Hepatocyte (in vitro differentiated cells): Measurements from ENCODE around the gene OR52L1. TPM values are rescaled to one million over a fixed set of nuclear protein-coding genes. Genes with fewer than 3 reads are reported as not detected.
"Not testable (repeated sequence)": the region's sequence is repeated elsewhere in the genome, so short reads cannot be mapped to it uniquely, and the experiment has no call there.

Experiments
- DNase-seq: peaks from one replicate; pipeline ENCODE4 v3.0.0-alpha.2; 2016; ENCODE audit warnings: low spot score
- H2AFZ ChIP-seq: fragments of 200-600 bp; sonication (generic); 2 replicates; pipeline ENCODE4 v1.6.0; 2016; ENCODE audit warnings: antibody characterized with exemption, mild to moderate bottlenecking
- H3K27ac ChIP-seq: fragments of 200-600 bp; sonication (generic); 2 replicates; pipeline ENCODE4 v1.5.1; 2016; ENCODE audit warnings: mild to moderate bottlenecking
- H3K27me3 ChIP-seq: fragments of 200-600 bp; sonication (generic); 2 replicates; pipeline ENCODE4 v1.6.1; 2016
- H3K36me3 ChIP-seq: fragments of 200-600 bp; sonication (generic); replicated peaks from 2 replicates; pipeline ENCODE4 v1.5.1; 2016; ENCODE audit warnings: low read depth; ENCODE audit not compliant: insufficient read depth
- H3K4me1 ChIP-seq: fragments of 200-600 bp; sonication (generic); 2 replicates; pipeline ENCODE4 v1.5.1; 2016; ENCODE audit warnings: mild to moderate bottlenecking, moderate library complexity; ENCODE audit not compliant: insufficient read depth
- H3K4me2 ChIP-seq: fragments of 200-600 bp; sonication (generic); 2 replicates; pipeline ENCODE4 v1.6.0; 2016
- H3K4me3 ChIP-seq: fragments of 200-600 bp; sonication (generic); 2 replicates; pipeline ENCODE4 v1.5.1; 2016; ENCODE audit warnings: mild to moderate bottlenecking
- H3K79me2 ChIP-seq: fragments of 200-600 bp; sonication (generic); 2 replicates; pipeline ENCODE4 v1.6.0; 2017; ENCODE audit warnings: mild to moderate bottlenecking
- H3K9me2 ChIP-seq: fragments of 200-600 bp; sonication (generic); replicated peaks from 2 replicates; pipeline ENCODE4 v1.6.0; 2017; ENCODE audit warnings: mild to moderate bottlenecking; ENCODE audit not compliant: insufficient read depth
- H3K9me3 ChIP-seq: fragments of 200-600 bp; sonication (generic); 2 replicates; pipeline ENCODE4 v1.5.1; 2016; ENCODE audit warnings: low read depth, mild to moderate bottlenecking
- H4K20me1 ChIP-seq: fragments of 200-600 bp; sonication (generic); 2 replicates; pipeline ENCODE4 v1.6.0; 2016; ENCODE audit warnings: mild to moderate bottlenecking; ENCODE audit not compliant: insufficient read depth, poor library complexity, severe bottlenecking
- CTCF ChIP-seq: fragments of 200-600 bp; sonication (generic); IDR thresholded peaks from 2 replicates; pipeline ENCODE4 v1.5.1; 2016; ENCODE audit warnings: antibody characterized with exemption, mild to moderate bottlenecking; ENCODE audit not compliant: poor library complexity
- EZH2 ChIP-seq: fragments of 200-600 bp; sonication (generic); IDR thresholded peaks from 2 replicates; pipeline ENCODE4 v1.6.1; 2016; ENCODE audit warnings: antibody characterized with exemption, mild to moderate bottlenecking, borderline replicate concordance
- EZH2phosphoT487 ChIP-seq: fragments of 200-600 bp; sonication (generic); IDR thresholded peaks from one replicate; pipeline ENCODE4 v1.6.1; 2018; ENCODE audit warnings: antibody characterized with exemption, mild to moderate bottlenecking, low read depth, moderate library complexity; ENCODE audit not compliant: unreplicated experiment, severe bottlenecking
- WGBS: methylation state at CpG from one replicate; pipeline ENCODE4 v1.1.6; 2016; ENCODE audit warnings: low lambda C conversion rate; ENCODE audit errors: missing lambda C conversion rate; 5-methylcytosine and 5-hydroxymethylcytosine counted together
- polyA plus RNA-seq: library from polyadenylated mRNA; unstranded; fragments of >200 nt; fragmentation: Nextera tagmentation; extraction: Ambion mirVana; gene quantifications from 2 replicates; pipeline ENCODE4 v1.2.1, GENCODE V29; 2016
- total RNA-seq: library from RNA; depleted of rRNA; stranded (reverse); fragments of >200 nt; gene quantifications from 2 replicates; pipeline ENCODE4 v1.2.3, GENCODE V29; 2014

OR52L1 gene
- total and polyA plus RNA-seq, 2 experiments from 2014 or later = not detected

DNA sequence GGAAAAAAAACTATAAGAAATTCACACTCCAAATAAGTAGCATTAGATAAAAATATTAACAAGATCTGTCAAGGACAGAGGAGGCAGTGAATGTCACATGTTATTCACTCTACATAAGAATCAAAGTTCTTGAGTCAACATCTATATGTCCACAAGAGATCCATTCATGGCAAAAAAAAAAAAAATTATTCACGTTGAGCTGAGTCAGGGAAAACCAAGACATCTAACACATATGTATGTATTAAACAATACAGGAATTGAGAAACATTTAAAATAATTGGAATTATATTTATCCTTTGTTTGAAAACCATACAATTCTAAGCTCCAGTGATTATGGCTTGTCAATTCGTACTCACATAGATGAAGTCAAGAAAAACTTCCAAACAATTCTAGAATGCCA is 19.8 kb downstream of the OR52L1 start:
- 86% methylated on average over 2 of the region's 2 CpGs for WGBS
- Histone ChIP-seq H3K79me2 (no peaks in the 10 kb centered on the region), H3K9me3 (no peaks in the 10 kb centered on the region), H3K36me3 (no peaks in the 10 kb centered on the region), H3K27me3 (peaks cover 11% of the 10 kb centered on the region), H3K4me3 (no peak overlapping the region), H3K4me1 (no peaks in the 10 kb centered on the region), H3K9me2 (no peaks in the 10 kb centered on the region), H3K4me2 (no peak overlapping the region), H2AFZ (no peak overlapping the region), H3K27ac (no peak overlapping the region), H4K20me1 (no peaks in the 10 kb centered on the region)
- DNase-seq = no peak
- TF ChIP-seq EZH2phosphoT487 (no peak), EZH2 (no peak), CTCF (no peak)

- not testable (repeated sequence) for H3K4me3 ChIP-seq, H3K9me3 ChIP-seq, H3K79me2 ChIP-seq, H2AFZ ChIP-seq, H3K4me1 ChIP-seq, H3K27me3 ChIP-seq, H4K20me1 ChIP-seq, H3K27ac ChIP-seq, H3K4me2 ChIP-seq, DNase-seq, H3K9me2 ChIP-seq, H3K36me3 ChIP-seq
- WGBS = 92% methylated on average over 17 of the region's 40 CpGs
Observed at GRCh38 chr11:5960704-5961320, 26.0 kb downstream of the OR52L1 start.

DNA sequence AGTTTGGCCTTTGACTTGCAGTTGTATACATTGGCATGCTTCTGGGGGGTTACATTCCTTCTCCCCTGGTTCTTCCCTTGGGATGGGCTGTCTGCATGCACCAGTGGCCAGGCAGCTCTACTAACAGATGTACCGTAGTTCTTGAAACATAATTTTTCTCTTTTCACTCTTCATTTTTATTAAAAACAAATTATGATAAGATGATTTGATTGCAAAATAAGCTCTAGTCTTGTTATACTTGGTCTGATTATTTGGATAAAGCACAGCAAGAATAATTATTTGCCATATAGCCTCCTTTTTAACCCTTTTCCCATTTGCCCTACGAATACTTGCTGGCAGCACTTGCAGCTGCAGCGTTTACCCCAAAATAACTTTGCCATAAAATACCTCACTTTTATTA is 31.2 kb downstream of the OR52L1 start:
- WGBS = 95% methylated on average over 3 of the region's 3 CpGs
- Histone ChIP-seq H2AFZ (no peak overlapping the region), H3K36me3 (no peaks in the 10 kb centered on the region), H3K27me3 (no peaks in the 10 kb centered on the region), H3K9me2 (no peaks in the 10 kb centered on the region), H3K4me1 (no peaks in the 10 kb centered on the region), H3K4me2 (no peak overlapping the region), H3K4me3 (no peak overlapping the region), H3K9me3 (no peaks in the 10 kb centered on the region), H4K20me1 (no peaks in the 10 kb centered on the region), H3K79me2 (no peaks in the 10 kb centered on the region), H3K27ac (no peak overlapping the region)
- no peak for DNase-seq
- TF ChIP-seq CTCF (no peak), EZH2 (no peak), EZH2phosphoT487 (no peak)

DNA sequence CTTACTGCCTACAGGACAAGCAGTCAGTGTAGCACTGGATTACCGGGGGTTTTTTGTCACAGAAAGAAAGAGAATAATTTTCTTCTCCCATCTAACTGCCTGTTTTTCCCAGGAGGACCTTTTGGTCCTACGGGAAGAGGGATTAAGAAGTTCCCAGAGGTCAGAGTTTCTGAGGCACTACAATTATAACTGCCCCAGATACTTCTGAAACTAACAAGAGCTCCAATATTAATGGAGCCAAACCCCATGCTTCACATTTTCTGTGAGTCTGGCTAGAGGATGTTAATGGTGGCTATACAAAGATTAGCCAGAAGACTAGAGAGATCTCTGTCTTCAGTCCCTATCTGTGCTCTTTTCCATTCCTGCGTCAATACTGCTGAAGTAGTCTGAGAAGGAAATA is 44.8 kb downstream of the OR52L1 start, which contains the start of gene OR56A3:
Gene OR56A3 (plus strand): TSS at position 301 of the 400 bp plus-strand sequence. CDS start 5,096 bp downstream, outside the sequence.
- Histone ChIP-seq H3K79me2 (no peaks in the 10 kb centered on the region), H3K9me3 (no peaks in the 10 kb centered on the region), H3K4me3 (no peak within 1 kb of the TSS), H3K9me2 (no peaks in the 10 kb centered on the region), H3K4me2 (no peak within 1 kb of the TSS), H3K36me3 (no peaks in the 10 kb centered on the region), H3K27me3 (no peaks in the 10 kb centered on the region), H2AFZ (no peak within 1 kb of the TSS), H3K27ac (no peak within 1 kb of the TSS), H3K4me1 (no peaks in the 10 kb centered on the region), H4K20me1 (no peaks in the 10 kb centered on the region)
- TF ChIP-seq EZH2 = no peak
- no peak for DNase-seq
- WGBS = 86% methylated on average over 3 of the region's 3 CpGs
